ENCODE results near the gene MARK4.

Gene MARK4

GRCh38 chr19:45275370-45275971, 24.4 kb downstream of the MARK4 start:
- DNase-seq: peak; percentile 61

- peak; percentile 43 for DNase-seq
These were observed 25.2 kb downstream of the MARK4 start for GRCh38 chr19:45276284-45276687.

GRCh38 chr19:45278087-45278486, 27.0 kb downstream of the MARK4 start:
- DNase-seq: no peak

GRCh38 chr19:45279587-45280192, 28.6 kb downstream of the MARK4 start:
- DNase-seq: no peak

GRCh38 chr19:45280471-45280961, 29.4 kb downstream of the MARK4 start:
- DNase-seq: no peak

- no peak for DNase-seq
These were observed 32.5 kb downstream of the MARK4 start for GRCh38 chr19:45283443-45284033.

GRCh38 chr19:45290381-45290931, 39.4 kb downstream of the MARK4 start:
- no peak for DNase-seq

GRCh38 chr19:45291834-45292233, 40.8 kb downstream of the MARK4 start:
- DNase-seq: no peak

- DNase-seq: no peak
These were observed 42.6 kb downstream of the MARK4 start for GRCh38 chr19:45293682-45294081.

GRCh38 chr19:45294291-45295029, 43.4 kb downstream of the MARK4 start:
- no peak for DNase-seq

- no peak for DNase-seq
These were observed 44.8 kb downstream of the MARK4 start for GRCh38 chr19:45295873-45296272.

GRCh38 chr19:45296355-45296754, 45.3 kb downstream of the MARK4 start:
- DNase-seq: no peak

GRCh38 chr19:45297674-45298073, 46.6 kb downstream of the MARK4 start:
- DNase-seq: no peak

GRCh38 chr19:45298264-45298663, 47.2 kb downstream of the MARK4 start:
- no peak for DNase-seq

GRCh38 chr19:45299719-45300118, 48.6 kb downstream of the MARK4 start:
- DNase-seq: no peak

GRCh38 chr19:45302416-45302815, 51.3 kb downstream of the MARK4 start:
- no peak for DNase-seq

- DNase-seq: no peak
These were observed 52.4 kb downstream of the MARK4 start for GRCh38 chr19:45303269-45304060.

- DNase-seq: no peak
These were observed 53.3 kb downstream of the MARK4 start for GRCh38 chr19:45304141-45304926.

GRCh38 chr19:45305007-45305406, 53.9 kb downstream of the MARK4 start:
- DNase-seq: no peak

GRCh38 chr19:45305421-45305820, 54.4 kb downstream of the MARK4 start:
- peak; percentile 11 for DNase-seq

- DNase-seq: peak; percentile 9
These were observed 55.0 kb downstream of the MARK4 start for GRCh38 chr19:45306040-45306439.
